ENCODE measurements around the gene FPR1. TPM values are rescaled to one million over a fixed set of nuclear protein-coding genes. Genes with fewer than 3 reads are reported as not detected.

Gene FPR1
- total RNA-seq, 1 donor from 2014 or later, result 3.5 TPM

DNA sequence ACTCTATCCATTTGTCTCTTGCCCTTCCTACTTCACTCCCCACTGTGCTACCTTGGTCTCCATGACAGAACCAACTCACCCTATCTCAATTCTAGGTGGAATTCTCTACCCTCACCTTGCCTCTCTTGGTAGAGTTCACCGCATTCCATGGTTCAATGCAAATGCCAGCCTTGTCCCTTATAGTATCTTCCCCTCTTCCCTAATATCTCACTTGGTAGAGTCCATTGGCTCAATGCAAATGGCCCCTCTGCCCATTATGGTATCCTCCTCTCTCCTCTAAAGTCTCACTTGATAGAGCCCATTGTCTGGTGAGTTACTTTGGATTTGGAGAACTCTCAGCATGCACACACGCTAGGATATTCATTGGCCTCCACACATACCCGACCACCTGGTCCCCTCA, 35.8 kb downstream of the FPR1 start:
- intact Hi-C loops (cut with DNase I), result loop anchor here (10.0 kb wide), 1 partner anchor 99 kb away; no protein-coding TSS in a partner anchor
- ATAC-seq (ENCODE audit: poor library complexity), result no peak
- no peak for DNase-seq

DNA sequence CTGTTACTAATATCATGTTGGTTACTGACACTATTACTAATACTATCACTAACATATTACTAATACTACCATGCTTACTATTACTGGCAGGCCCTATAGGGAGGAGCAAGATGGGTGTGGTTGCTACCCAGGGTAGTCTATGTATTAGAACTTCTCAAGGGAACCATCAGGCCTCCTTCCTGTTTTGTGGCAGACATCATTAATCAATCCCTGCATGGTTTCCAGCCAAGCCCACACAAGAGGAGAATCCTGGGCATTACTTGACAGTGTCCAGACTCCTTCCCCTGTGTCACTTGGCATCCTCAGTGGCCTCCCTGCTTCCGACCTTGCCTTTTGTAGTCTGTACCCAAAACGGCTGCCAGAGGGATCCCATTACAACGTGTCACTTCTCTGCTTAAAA, 36.8 kb downstream of the FPR1 start:
- ATAC-seq (ENCODE audit: poor library complexity) (no peak), DNase-seq (no peak)
- intact Hi-C loops (cut with DNase I), result loop anchor here (10.0 kb wide), 1 partner anchor 100 kb away; no protein-coding TSS in a partner anchor

DNA sequence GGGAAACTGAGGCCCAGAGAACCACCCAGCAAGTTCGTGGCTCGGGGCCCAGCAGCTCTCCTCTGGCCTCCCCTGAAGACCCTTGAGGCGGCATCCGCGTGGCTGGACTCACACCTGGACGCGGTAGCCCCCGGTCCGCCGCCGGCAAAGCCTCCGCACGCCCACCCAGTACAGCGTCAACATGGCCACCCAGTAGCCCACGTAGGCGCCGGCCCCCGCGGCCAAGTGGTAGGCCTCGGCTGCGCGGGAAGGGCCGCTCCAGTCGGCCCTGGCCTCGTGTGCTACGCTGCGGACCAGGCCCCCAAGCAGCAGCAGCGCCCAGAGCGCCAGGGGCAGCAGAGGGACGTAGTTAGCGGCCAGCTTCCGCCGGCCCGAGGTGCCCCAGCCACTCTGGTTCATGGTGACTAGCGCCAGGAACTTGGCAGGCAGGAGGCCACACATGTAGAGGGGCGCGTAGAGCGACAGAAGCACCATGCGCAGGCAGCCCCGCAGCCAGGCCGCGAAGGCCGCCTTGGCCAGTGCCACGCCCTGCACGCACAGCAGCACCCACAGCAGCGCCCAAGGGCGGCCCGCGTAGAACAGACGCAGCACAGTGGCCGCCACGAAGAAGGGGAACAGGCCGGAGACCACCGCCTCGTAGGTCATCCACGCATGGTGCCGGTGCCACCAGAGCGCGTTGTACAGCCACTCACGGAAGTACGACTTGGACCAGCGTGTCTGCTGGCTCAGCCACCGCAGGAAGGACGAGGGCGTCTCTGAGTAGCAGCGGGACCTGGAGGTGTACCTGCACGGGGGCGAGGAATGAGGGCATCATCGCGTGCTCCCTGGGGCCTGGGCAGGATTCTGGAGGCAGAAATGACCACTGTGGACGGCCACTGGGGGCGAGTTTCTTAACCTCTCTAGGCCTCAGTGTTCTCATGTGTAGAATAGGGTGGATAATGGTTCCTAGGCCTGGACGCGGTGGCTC, 38.1 kb downstream of the FPR1 start:
- intact Hi-C loops (cut with DNase I), result loop anchor here (10.0 kb wide), 1 partner anchor 101 kb away; no protein-coding TSS in a partner anchor
- DNase-seq (no peak), ATAC-seq (ENCODE audit: poor library complexity) (no peak)

GRCh38 chr19:51712461-51713081, 39.1 kb downstream of the FPR1 start:
- peak; percentile 45 for ATAC-seq (ENCODE audit: poor library complexity)
- intact Hi-C loops (cut with DNase I), result loop anchor here (10.0 kb wide), 1 partner anchor 102 kb away; no protein-coding TSS in a partner anchor
- DNase-seq, result no peak

DNA sequence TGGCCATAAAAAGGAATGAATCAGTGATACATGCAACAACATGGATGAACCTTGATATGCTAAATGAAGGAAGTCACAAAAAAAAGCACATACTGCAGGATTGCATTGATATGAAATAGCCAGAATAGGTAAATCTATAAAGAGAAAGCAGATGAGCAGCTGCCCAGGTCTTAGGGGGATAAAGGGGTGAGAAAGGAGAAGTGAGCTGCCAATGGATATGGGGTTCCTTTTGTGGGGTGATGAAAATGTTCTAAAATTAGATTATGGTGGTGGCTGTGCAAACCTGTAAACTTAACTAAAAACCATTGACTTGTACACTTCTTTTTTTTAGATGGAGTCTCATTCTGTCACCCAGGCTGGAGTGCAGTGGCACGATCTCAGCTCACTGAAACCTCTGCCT, 40.0 kb downstream of the FPR1 start:
- DNase-seq, result no peak
- intact Hi-C loops (cut with DNase I), result loop anchor here (10.0 kb wide), 1 partner anchor 103 kb away; no protein-coding TSS in a partner anchor
- no peak for ATAC-seq (ENCODE audit: poor library complexity)

- DNase-seq (no peak), ATAC-seq (ENCODE audit: poor library complexity) (no peak)
- intact Hi-C loops (cut with DNase I), result loop anchor here (10.0 kb wide), 1 partner anchor 105 kb away; no protein-coding TSS in a partner anchor
Observed at GRCh38 chr19:51710163-51710562, 41.5 kb downstream of the FPR1 start.

DNA sequence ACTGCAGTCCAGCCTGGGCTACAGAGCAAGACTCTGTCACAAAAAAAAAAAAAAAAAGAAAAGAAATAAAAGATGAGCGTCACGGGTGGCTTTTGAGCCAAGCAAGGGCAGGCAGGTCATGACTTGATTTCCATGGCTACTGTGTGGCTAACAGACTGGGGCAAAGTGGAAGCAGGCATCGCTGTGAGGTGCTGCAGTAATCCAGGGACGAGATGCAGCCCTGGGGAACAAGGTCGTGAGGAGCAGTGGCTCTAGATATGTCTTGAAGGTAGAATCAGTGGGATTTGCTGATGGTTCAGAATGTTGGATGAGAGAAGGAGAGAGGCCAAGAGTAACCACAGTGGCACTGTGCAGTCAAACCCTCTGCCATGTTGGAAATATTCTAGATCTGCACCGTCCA, 42.1 kb downstream of the FPR1 start:
- no peak for ATAC-seq (ENCODE audit: poor library complexity)
- intact Hi-C loops (cut with DNase I), result no loop called here
- no peak for DNase-seq

DNA sequence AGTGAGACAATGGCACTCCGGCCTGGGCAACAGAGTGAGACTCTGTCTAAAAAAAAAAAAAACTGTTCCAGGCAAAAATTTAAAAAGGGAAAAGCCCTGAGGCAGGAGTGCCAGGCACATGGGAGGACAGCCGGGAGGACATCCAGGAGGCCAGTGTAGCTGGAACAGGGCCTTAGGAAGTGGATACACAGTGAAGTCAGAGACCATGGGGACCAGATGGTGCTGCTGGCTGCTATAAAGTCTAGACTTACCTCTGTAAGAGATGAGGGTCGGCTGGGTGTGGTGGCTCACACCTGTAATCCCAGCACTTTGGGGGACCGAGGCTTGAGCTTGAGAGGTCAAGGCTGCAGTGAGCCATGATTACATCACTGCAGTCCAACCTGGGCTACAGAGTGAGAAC, 42.9 kb downstream of the FPR1 start:
- intact Hi-C loops (cut with DNase I), result no loop called here
- ATAC-seq (ENCODE audit: poor library complexity), result no peak
- DNase-seq, result no peak

- DNase-seq (no peak), ATAC-seq (ENCODE audit: poor library complexity) (no peak)
- intact Hi-C loops (cut with DNase I), result no loop called here
Observed at GRCh38 chr19:51706885-51707284, 44.8 kb downstream of the FPR1 start.

GRCh38 chr19:51706296-51706695, 45.4 kb downstream of the FPR1 start:
- ATAC-seq (ENCODE audit: poor library complexity) (no peak), DNase-seq (no peak)
- intact Hi-C loops (cut with DNase I), result no loop called here

- intact Hi-C loops (cut with DNase I), result no loop called here
- DNase-seq (no peak), ATAC-seq (ENCODE audit: poor library complexity) (no peak)
Observed at GRCh38 chr19:51704626-51705025, 47.1 kb downstream of the FPR1 start.

DNA sequence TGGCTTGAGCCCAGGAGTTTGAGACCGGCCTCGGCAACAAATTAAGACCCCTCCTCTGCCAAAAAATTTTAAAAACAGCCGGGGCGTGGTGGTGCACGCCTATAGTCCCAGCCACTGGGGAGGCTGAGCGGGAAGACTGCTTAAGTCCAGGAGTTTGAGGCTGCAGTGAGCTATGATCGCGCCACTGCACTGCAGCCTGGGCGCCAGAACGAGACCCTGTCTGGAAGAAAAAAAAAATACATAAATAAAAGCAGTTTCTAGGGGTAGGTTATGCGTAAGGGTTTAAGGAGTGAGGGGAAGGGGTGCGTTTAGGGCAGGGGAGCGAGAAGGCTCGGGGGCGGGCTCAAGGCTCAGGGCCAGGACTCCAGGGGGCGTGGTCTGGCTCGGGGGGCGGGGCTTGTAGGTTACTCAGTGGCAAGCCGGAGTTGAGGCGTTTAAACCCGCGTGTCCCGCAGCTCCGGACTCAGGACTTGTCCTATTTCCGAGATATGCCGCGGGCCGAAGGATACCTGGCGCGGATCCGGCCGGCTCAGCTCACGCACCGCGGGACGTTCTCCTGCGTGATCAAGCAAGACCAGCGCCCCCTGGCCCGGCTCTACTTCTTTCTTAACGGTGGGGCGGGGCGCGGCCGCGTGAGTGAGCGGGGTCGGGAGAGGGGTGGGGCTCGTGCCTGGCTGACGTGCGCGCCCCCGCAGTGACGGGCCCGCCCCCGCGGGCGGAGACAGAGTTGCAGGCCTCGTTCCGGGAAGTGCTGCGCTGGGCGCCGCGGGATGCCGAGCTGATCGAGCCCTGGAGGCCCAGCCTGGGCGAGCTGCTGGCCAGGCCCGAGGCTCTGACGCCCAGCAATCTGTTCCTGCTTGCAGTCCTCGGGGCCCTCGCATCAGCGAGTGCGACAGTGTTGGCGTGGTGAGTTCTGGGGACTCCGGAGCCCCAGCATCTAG, 47.8 kb downstream of the FPR1 start:
- intact Hi-C loops (cut with DNase I), result no loop called here
- ATAC-seq (ENCODE audit: poor library complexity) (peak; percentile 95), DNase-seq (peak; percentile 99)

GRCh38 chr19:51702825-51703574, 48.7 kb downstream of the FPR1 start:
- peak; percentile 60 for DNase-seq
- peak; percentile 2 for ATAC-seq (ENCODE audit: poor library complexity)
- intact Hi-C loops (cut with DNase I), result no loop called here

DNA sequence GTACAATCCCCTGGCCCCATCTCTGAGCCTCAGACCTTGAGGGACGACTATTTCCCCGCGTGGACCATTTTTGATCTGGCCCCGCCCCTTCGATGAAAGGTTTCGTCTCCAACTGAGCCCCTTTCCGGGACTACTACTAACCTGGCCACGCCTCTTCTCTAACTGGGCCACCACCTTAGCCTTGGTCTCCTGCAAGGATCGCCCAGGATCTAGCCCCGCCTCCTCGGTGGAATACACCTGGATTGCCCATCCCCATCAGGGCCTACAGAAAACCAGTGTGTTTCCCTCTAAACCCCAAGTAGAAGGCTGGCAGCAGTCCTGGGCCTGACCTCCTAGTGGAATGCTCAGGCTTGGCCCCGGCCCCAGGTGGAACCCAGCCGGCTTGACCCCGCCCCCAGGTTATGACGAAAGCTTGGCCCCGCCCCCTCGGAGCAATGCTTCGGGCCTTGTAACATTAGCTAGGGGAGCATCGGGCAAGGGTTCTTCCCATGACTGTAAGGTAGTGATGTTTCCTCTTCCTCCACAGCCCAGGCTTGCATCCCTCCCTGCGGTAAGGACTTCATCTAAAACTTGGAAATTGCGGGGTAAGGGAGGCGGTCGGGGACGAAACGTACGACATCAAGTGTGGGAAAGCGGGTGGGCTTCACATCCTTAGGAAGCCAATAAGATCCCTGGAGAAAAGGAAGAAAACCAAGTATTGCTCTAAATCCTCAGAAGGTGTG, 49.4 kb downstream of the FPR1 start:
- DNase-seq (peak; percentile 89), ATAC-seq (ENCODE audit: poor library complexity) (peak; percentile 53)
- intact Hi-C loops (cut with DNase I), result no loop called here

DNA sequence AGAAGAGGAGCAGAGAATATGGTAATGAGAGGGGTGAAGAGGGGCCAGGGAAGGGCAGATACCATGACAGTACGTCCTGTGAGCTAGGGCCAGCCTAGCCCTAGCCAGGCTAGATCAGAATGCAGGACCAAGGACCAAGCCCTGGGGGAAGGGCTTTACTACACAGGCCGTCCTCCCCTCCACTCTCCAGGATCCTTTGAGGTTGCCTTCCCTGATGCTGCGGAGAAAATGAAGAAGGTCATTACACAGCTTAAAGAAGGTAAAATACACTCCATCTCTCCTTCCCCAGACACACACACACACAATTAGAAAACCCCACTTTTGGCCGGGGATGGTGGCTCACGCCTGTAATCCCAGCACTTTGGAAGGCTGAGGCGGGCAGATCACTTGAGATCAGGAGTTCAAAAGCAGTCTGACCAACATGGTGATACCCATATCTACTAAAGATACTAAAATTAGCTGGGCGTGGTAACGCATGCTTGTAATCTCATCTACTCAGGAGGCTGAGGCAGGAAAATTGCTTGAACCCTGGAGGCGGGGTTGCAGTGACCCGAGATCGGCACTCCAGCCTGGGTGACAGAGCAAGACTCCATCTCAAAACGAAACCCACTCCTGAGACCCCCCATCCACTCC, 50.1 kb downstream of the FPR1 start:
- DNase-seq, result no peak
- ATAC-seq (ENCODE audit: poor library complexity), result no peak
- intact Hi-C loops (cut with DNase I), result no loop called here

- ATAC-seq (ENCODE audit: poor library complexity) (no peak), DNase-seq (no peak)
- intact Hi-C loops (cut with DNase I), result no loop called here
Observed at GRCh38 chr19:51699170-51699569, 52.5 kb downstream of the FPR1 start.

DNA sequence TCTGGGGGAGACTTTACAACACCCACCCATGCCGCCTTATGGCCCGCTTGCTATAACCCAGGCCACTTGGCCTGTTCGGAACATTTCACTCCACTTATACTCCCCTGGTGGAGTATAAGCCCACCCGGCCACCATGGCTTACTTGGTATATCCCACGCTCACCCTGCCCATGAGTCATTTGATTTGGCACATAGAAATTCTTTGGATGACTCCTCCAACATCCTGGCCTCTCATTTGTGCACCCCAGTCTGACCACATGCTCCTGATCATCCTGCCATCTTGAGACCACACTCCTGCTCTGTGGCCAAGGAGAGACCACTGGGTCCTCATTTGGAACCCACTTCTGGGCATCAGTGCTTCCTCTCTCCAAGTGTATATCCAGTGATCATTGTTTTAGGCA, 53.4 kb downstream of the FPR1 start:
- intact Hi-C loops (cut with DNase I), result no loop called here
- ATAC-seq (ENCODE audit: poor library complexity), result no peak
- DNase-seq, result no peak
